HG02610 (cell line): Measurements from ENCODE around the gene TGM5.
"Not testable (repeated sequence)": the region's sequence is repeated elsewhere in the genome, so short reads cannot be mapped to it uniquely, and the experiment has no call there.

ENCODE experiments used
- ATAC-seq: cut with Tn5 transposase; IDR thresholded peaks from one replicate; pipeline ENCODE4 v1.9.1; 2021; ENCODE audit warnings: mild to moderate bottlenecking, moderate library complexity; ENCODE audit not compliant: unreplicated experiment

TGM5 gene

GRCh38 chr15:43266834-43267233 is at the start of gene TGM5:
Gene TGM5, minus strand, starts transcription at chr15:43266928. Its CDS starts 79 bp downstream, at chr15:43266849.
- no peak for ATAC-seq

- ATAC-seq: no peak
These were observed 47.4 kb upstream of the TGM5 start for GRCh38 chr15:43314171-43314570.

GRCh38 chr15:43312378-43312777 is 45.6 kb upstream of the TGM5 start:
- no peak for ATAC-seq

- no peak for ATAC-seq
These were observed 35.6 kb upstream of the TGM5 start, which contains the start of gene TGM7 for GRCh38 chr15:43302205-43302817. Gene TGM7, minus strand, starts transcription at chr15:43302255.

GRCh38 chr15:43299884-43300283 is 33.2 kb upstream of the TGM5 start:
- ATAC-seq: no peak

- ATAC-seq: no peak
These were observed 32.7 kb upstream of the TGM5 start for GRCh38 chr15:43299411-43299810.

- no peak for ATAC-seq
These were observed 27.5 kb upstream of the TGM5 start for GRCh38 chr15:43294091-43294706.

- ATAC-seq: no peak
These were observed 26.7 kb upstream of the TGM5 start for GRCh38 chr15:43293432-43293831.

GRCh38 chr15:43292375-43293078 is 25.8 kb upstream of the TGM5 start:
- ATAC-seq: no peak

GRCh38 chr15:43289656-43290055 is 22.9 kb upstream of the TGM5 start:
- not testable (repeated sequence) for ATAC-seq

GRCh38 chr15:43287254-43287653 is 20.5 kb upstream of the TGM5 start:
- ATAC-seq: no peak

- no peak for ATAC-seq
These were observed 19.3 kb upstream of the TGM5 start for GRCh38 chr15:43286074-43286473.

- ATAC-seq: no peak
These were observed 18.9 kb upstream of the TGM5 start for GRCh38 chr15:43285609-43286037.

GRCh38 chr15:43283526-43283925 is 16.8 kb upstream of the TGM5 start:
- no peak for ATAC-seq

- no peak for ATAC-seq
These were observed 15.3 kb upstream of the TGM5 start for GRCh38 chr15:43281926-43282602.

- no peak for ATAC-seq
These were observed 14.3 kb upstream of the TGM5 start for GRCh38 chr15:43280996-43281395.

GRCh38 chr15:43279496-43279895 is 12.8 kb upstream of the TGM5 start:
- no peak for ATAC-seq

- ATAC-seq: no peak
These were observed 12.1 kb upstream of the TGM5 start for GRCh38 chr15:43278869-43279268.

GRCh38 chr15:43277901-43278300 is 11.2 kb upstream of the TGM5 start:
- no peak for ATAC-seq

- no peak for ATAC-seq
These were observed 10.6 kb upstream of the TGM5 start for GRCh38 chr15:43277231-43277823.

GRCh38 chr15:43276563-43277200 is 10.0 kb upstream of the TGM5 start:
- ATAC-seq: no peak
